HepG2 (cell line): ENCODE results near the gene UNC5A. TPM values are rescaled to one million over a fixed set of nuclear protein-coding genes. Genes with fewer than 3 reads are reported as not detected.

Experiments
- HOXA5 ChIP-seq: sonication (generic); formaldehyde crosslinking; IDR thresholded peaks from 2 replicates; pipeline ENCODE4 v1.4.0; 2020; ENCODE audit warnings: missing genetic modification reagents
- REST ChIP-seq, 2 experiments: IDR thresholded peaks; 2 replicates each; pipeline ENCODE4 v1.6.1; 2011 to 2012; ENCODE audit warnings: low read length in 2 of 2, borderline replicate concordance in 1 of 2, low read depth in 1 of 2, mild to moderate bottlenecking in 1 of 2, moderate library complexity in 1 of 2
- ZNF646 ChIP-seq: sonication (generic); formaldehyde crosslinking; IDR thresholded peaks from 2 replicates; pipeline ENCODE4 v1.9.0; 2021; ENCODE audit warnings: mild to moderate bottlenecking, missing genetic modification reagents
- polyA plus RNA-seq, 8 experiments: library from polyadenylated mRNA; depleted of rRNA in 3 of 8; stranded (reverse) in 7 of 8; unstranded in 1 of 8; fragments of >200 nt; fragmentation: Illumina TruSeq in 4 of 8; extraction: Trizol in 4 of 8; gene quantifications; 2 replicates each; pipeline versions ENCODE4 v1.2.1 to v1.2.3, GENCODE V29; 2011 to 2016; ENCODE audit warnings: low read depth in 4 of 8, missing spikeins in 1 of 8, mixed read lengths in 1 of 8; ENCODE audit not compliant: insufficient read depth in 1 of 8
- total RNA-seq, 5 experiments: library from RNA; depleted of rRNA; stranded (reverse); fragments of >200 nt; fragmentation: Illumina TruSeq; extraction: Trizol; gene quantifications; 2 replicates each; pipeline ENCODE4 v1.2.3, GENCODE V29; 2016; ENCODE audit warnings: low read depth in 1 of 5

The UNC5A gene
- total and polyA plus RNA-seq, 2 of the 13 experiments (the other 11 are each of a cell fraction or from before 2014, with no cell fraction given), result not detected

- TF ChIP-seq ZNF646 (CRISPR knock-in tag) (no peak), HOXA5 (no peak), REST (IDR thresholded peaks at IDR 0.05; ENCODE audit: borderline replicate concordance in 1 of 2, low read depth in 1 of 2, low read length in 2 of 2) (no peak)
Observed at GRCh38 chr5:176800024-176800423, 10.3 kb upstream of the UNC5A start (continued).
